GM19099 (cell line): ENCODE measurements around the gene C1D.

Experiments
- POLR2A ChIP-seq: IDR thresholded peaks from 3 replicates; pipeline ENCODE4 v1.6.1; 2011; ENCODE audit warnings: low read depth; ENCODE audit not compliant: insufficient read length; ENCODE audit errors: extremely low read depth

C1D gene

DNA sequence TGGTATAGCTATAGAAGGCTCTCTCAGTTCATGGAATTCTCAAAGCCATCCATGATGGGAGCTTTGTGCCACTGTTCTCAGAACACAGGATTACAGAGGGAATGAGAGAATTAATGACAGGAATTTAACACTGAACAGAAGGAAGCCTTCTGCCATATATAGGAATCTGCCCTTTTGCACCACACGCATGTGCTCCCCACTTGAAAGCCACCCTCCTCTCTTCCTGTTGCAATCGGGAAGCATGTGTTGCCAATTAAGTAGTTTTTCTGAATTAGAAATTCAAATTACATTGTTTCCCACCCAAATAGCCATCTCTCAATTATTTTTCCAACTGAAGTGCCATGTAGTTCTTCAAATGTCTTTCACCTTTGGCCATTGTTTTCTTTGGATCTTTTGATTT is 71.3 kb downstream of the C1D start:
- TF ChIP-seq POLR2A: no peak
